H9 (cell line): ENCODE measurements around the gene MORF4L1. TPM values are rescaled to one million over a fixed set of nuclear protein-coding genes. Genes with fewer than 3 reads are reported as not detected.

Experiments
- DNase-seq: peaks from one replicate; pipeline ENCODE4 v3.0.0-alpha.2; 2017
- H2AFZ ChIP-seq: one replicate; pipeline ENCODE4 v1.6.1; 2013; ENCODE audit warnings: mild to moderate bottlenecking, low read length, control low read depth, moderate library complexity
- H2AK5ac ChIP-seq: 2 replicates; pipeline ENCODE4 v1.6.1; 2013; ENCODE audit warnings: low read length, control low read depth, mixed read lengths; ENCODE audit not compliant: insufficient read length
- H2BK120ac ChIP-seq: one replicate; pipeline ENCODE4 v1.6.1; 2013; ENCODE audit warnings: low read depth, mild to moderate bottlenecking, low read length, control low read depth, inconsistent platforms; ENCODE audit not compliant: poor library complexity, severe bottlenecking
- H2BK12ac ChIP-seq: 2 replicates; pipeline ENCODE4 v1.6.1; 2013; ENCODE audit warnings: low read length, control low read depth, mixed read lengths, low read depth; ENCODE audit not compliant: insufficient read length
- H2BK15ac ChIP-seq: 2 replicates; pipeline ENCODE4 v1.6.1; 2013; ENCODE audit warnings: low read depth, low read length, control low read depth
- H2BK20ac ChIP-seq: one replicate; pipeline ENCODE4 v1.6.1; 2013; ENCODE audit warnings: low read depth, mild to moderate bottlenecking, low read length, control low read depth, inconsistent platforms; ENCODE audit not compliant: poor library complexity, severe bottlenecking
- H2BK5ac ChIP-seq: 2 replicates; pipeline ENCODE4 v1.6.1; 2013; ENCODE audit warnings: low read length, control low read depth, mixed read lengths; ENCODE audit not compliant: insufficient read length
- H3K14ac ChIP-seq: 2 replicates; pipeline ENCODE4 v1.6.1; 2013; ENCODE audit warnings: low read length, control low read depth; ENCODE audit not compliant: insufficient read depth
- H3K18ac ChIP-seq: 2 replicates; pipeline ENCODE4 v1.6.1; 2013; ENCODE audit warnings: low read depth, mild to moderate bottlenecking, mixed read lengths, low read length, control low read depth; ENCODE audit not compliant: insufficient read length
- H3K23ac ChIP-seq: 2 replicates; pipeline ENCODE4 v1.6.1; 2013; ENCODE audit warnings: low read length, control low read depth, mixed read lengths, low read depth; ENCODE audit not compliant: insufficient read length
- H3K23me2 ChIP-seq: 2 replicates; pipeline ENCODE4 v1.6.1; 2013; ENCODE audit warnings: low read depth, mild to moderate bottlenecking, mixed read lengths, low read length, control low read depth; ENCODE audit not compliant: insufficient read length, poor library complexity, severe bottlenecking
- H3K27ac ChIP-seq: 2 replicates; pipeline ENCODE4 v1.5.1; 2013; ENCODE audit warnings: low read length, control low read depth, mixed read lengths, low read depth; ENCODE audit not compliant: insufficient read length
- H3K27me3 ChIP-seq: 2 replicates; pipeline ENCODE4 v1.6.1; 2013; ENCODE audit warnings: low read length, control low read depth, inconsistent platforms; ENCODE audit not compliant: insufficient read depth
- H3K4ac ChIP-seq: 2 replicates; pipeline ENCODE4 v1.6.1; 2013; ENCODE audit warnings: low read depth, mild to moderate bottlenecking, control low read depth, inconsistent platforms, low read length, moderate library complexity
- H3K4me1 ChIP-seq: 2 replicates; pipeline ENCODE4 v1.6.1; 2013; ENCODE audit warnings: low read length, control low read depth, inconsistent platforms; ENCODE audit not compliant: insufficient read depth
- H3K4me2 ChIP-seq: 2 replicates; pipeline ENCODE4 v1.6.1; 2013; ENCODE audit warnings: low read length, control low read depth, mixed read lengths; ENCODE audit not compliant: insufficient read length, insufficient read depth
- H3K56ac ChIP-seq: 2 replicates; pipeline ENCODE4 v1.6.1; 2013; ENCODE audit warnings: low read depth, mild to moderate bottlenecking, mixed read lengths, low read length, control low read depth; ENCODE audit not compliant: insufficient read length
- H3K79me1 ChIP-seq: 2 replicates; pipeline ENCODE4 v1.6.1; 2013; ENCODE audit warnings: low read depth, mild to moderate bottlenecking, moderate library complexity, low read length, control low read depth, inconsistent platforms; ENCODE audit not compliant: insufficient read depth, poor library complexity, severe bottlenecking
- H3K79me2 ChIP-seq: 2 replicates; pipeline ENCODE4 v1.6.1; 2013; ENCODE audit warnings: low read length, control low read depth, inconsistent platforms; ENCODE audit not compliant: insufficient read depth
- H3K9ac ChIP-seq: 2 replicates; pipeline ENCODE4 v1.6.1; 2013; ENCODE audit warnings: low read length, control low read depth, mixed read lengths; ENCODE audit not compliant: insufficient read length; ENCODE audit errors: extremely low read depth
- H3K9me3 ChIP-seq: one replicate; pipeline ENCODE4 v1.6.1; 2013; ENCODE audit warnings: low read depth, low read length, inconsistent platforms; ENCODE audit not compliant: control insufficient read depth
- H3T11ph ChIP-seq: one replicate; pipeline ENCODE4 v1.6.1; 2013; ENCODE audit warnings: mild to moderate bottlenecking, low read length, control low read depth, inconsistent platforms
- H4K20me1 ChIP-seq: one replicate; pipeline ENCODE4 v1.6.1; 2013; ENCODE audit not compliant: control insufficient read depth, insufficient read length, insufficient read depth
- H4K5ac ChIP-seq: 2 replicates; pipeline ENCODE4 v1.6.1; 2013; ENCODE audit warnings: low read depth, mild to moderate bottlenecking, mixed read lengths, low read length, control low read depth; ENCODE audit not compliant: insufficient read length
- H4K8ac ChIP-seq: replicated peaks from 2 replicates; pipeline ENCODE4 v1.6.1; 2013; ENCODE audit warnings: low read length, control low read depth, mixed read lengths, low read depth; ENCODE audit not compliant: insufficient read length
- H4K91ac ChIP-seq: 2 replicates; pipeline ENCODE4 v1.6.1; 2013; ENCODE audit warnings: low read depth, mild to moderate bottlenecking, moderate library complexity, mixed read lengths, low read length, control low read depth; ENCODE audit not compliant: insufficient read length
- H3K27ac Mint-ChIP-seq, 3 experiments: 2 replicates in 2 of 3; 3 replicates in 1 of 3; pipeline ENCODE4 v1.8.0; 2020 to 2021; ENCODE audit warnings: mixed read lengths in 3 of 3, mild to moderate bottlenecking in 1 of 3, moderate library complexity in 1 of 3
- H3K27me3 Mint-ChIP-seq: 2 replicates; pipeline ENCODE4 v1.8.0; 2021; ENCODE audit warnings: low read depth, mild to moderate bottlenecking, moderate library complexity, mixed read lengths
- H3K36me3 Mint-ChIP-seq, 3 experiments: 2 replicates in 2 of 3; 3 replicates in 1 of 3; pipeline ENCODE4 v1.8.0; 2020 to 2021; ENCODE audit warnings: low read depth in 3 of 3, mixed read lengths in 3 of 3; ENCODE audit not compliant: insufficient read depth in 1 of 3
- H3K4me1 Mint-ChIP-seq, 2 experiments: 2 replicates each; pipeline ENCODE4 v1.8.0; 2020; ENCODE audit warnings: mixed read lengths in 2 of 2
- H3K4me3 Mint-ChIP-seq, 2 experiments: 2 replicates in 1 of 2; 3 replicates in 1 of 2; pipeline ENCODE4 v1.8.0; 2020 to 2021; ENCODE audit warnings: mild to moderate bottlenecking in 2 of 2, mixed read lengths in 2 of 2, moderate library complexity in 1 of 2
- H3K9me3 Mint-ChIP-seq, 2 experiments: 2 replicates in 1 of 2; 3 replicates in 1 of 2; pipeline ENCODE4 v1.8.0; 2020; ENCODE audit warnings: mild to moderate bottlenecking in 2 of 2, mixed read lengths in 2 of 2, moderate library complexity in 1 of 2
- CTCF ChIP-seq: fragments of 200-600 bp; sonication (generic); conservative IDR thresholded peaks from 3 replicates; pipeline ENCODE4 v1.8.0; 2021; ENCODE audit warnings: antibody characterized with exemption, mild to moderate bottlenecking
- WGBS: extraction: QIAGEN DNeasy Blood & Tissue Kit; methylation state at CpG from one replicate; pipeline ENCODE4 v1.1.7; 2013; ENCODE audit warnings: missing lambda C conversion rate, low lambda C conversion rate, mixed read lengths; ENCODE audit not compliant: insufficient read length; ENCODE audit errors: extremely low coverage; 5-methylcytosine and 5-hydroxymethylcytosine counted together
- total RNA-seq: library from RNA; stranded (reverse); gene quantifications from 2 replicates; pipeline ENCODE4 v1.2.1, GENCODE V29; 2021

The MORF4L1 gene
- total RNA-seq, 1 experiment from 2014 or later, result 544 TPM

GRCh38 chr15:78850352-78850751 lies 22.3 kb upstream of the MORF4L1 start:
- no peaks in the 10 kb centered on the region for H3K9me3 ChIP-seq
- peaks cover 0 to 5% (median 0%) of the 10 kb centered on the region in 3 experiments; a peak in 2 of 7 replicates for H3K36me3 Mint-ChIP-seq
- H3K27ac ChIP-seq, result no peak overlapping the region
- no peak overlapping the region for H4K5ac ChIP-seq
- no peak overlapping the region; a peak in 2 of 7 replicates for H3K27ac Mint-ChIP-seq
- H2AK5ac ChIP-seq, result no peak overlapping the region
- H3K9ac ChIP-seq, result no peak overlapping the region
- no peaks in the 10 kb centered on the region for H3K79me2 ChIP-seq
- H4K91ac ChIP-seq, result no peak overlapping the region
- no peak overlapping the region for H3K18ac ChIP-seq
- H3K4ac ChIP-seq, result no peak overlapping the region
- no peak overlapping the region for H4K8ac ChIP-seq
- no peak overlapping the region for H3K4me3 Mint-ChIP-seq
- no CpG with 5 or more reads among the region's 2 CpGs for WGBS
- no peak overlapping the region for H3K23ac ChIP-seq
- no peak overlapping the region for H2AFZ ChIP-seq
- no peaks in the 10 kb centered on the region for H4K20me1 ChIP-seq
- H3K23me2 ChIP-seq, result peaks cover 5% of the 10 kb centered on the region
- no peak overlapping the region for H2BK12ac ChIP-seq
- no peak for DNase-seq
- H3K4me1 ChIP-seq, result peaks cover 2% of the 10 kb centered on the region; the same call in 1 of the 2 replicates
- no peak for TF ChIP-seq CTCF
- H3T11ph ChIP-seq, result no peak overlapping the region
- H3K4me1 Mint-ChIP-seq, result peaks cover 15 to 28% of the 10 kb centered on the region in 2 experiments
- H3K27me3 ChIP-seq, result no peaks in the 10 kb centered on the region
- peaks cover 0 to 5% of the 10 kb centered on the region in 2 experiments; a peak in 2 of 5 replicates for H3K9me3 Mint-ChIP-seq
- H2BK15ac ChIP-seq, result no peak overlapping the region
- no peak overlapping the region for H3K56ac ChIP-seq
- H2BK20ac ChIP-seq, result no peak overlapping the region
- H3K14ac ChIP-seq, result no peak overlapping the region
- H2BK120ac ChIP-seq, result no peak overlapping the region
- H3K79me1 ChIP-seq, result no peaks in the 10 kb centered on the region
- no peaks in the 10 kb centered on the region for H3K27me3 Mint-ChIP-seq
- H2BK5ac ChIP-seq, result no peak overlapping the region
- no peak overlapping the region for H3K4me2 ChIP-seq
